Fibroblast of lung (primary cell): Measurements from ENCODE around the gene ACOT9. TPM values are rescaled to one million over a fixed set of nuclear protein-coding genes. Genes with fewer than 3 reads are reported as not detected.

Source experiments
- DNase-seq, 2 donors: peaks; one replicate each; pipeline versions ENCODE4 v3.0.0 to v3.0.0-alpha.2; 2010; ENCODE audit warnings: low read depth in 2 of 2
- H2AFZ ChIP-seq: 2 replicates; pipeline ENCODE4 v1.5.1; 2012; ENCODE audit warnings: low read length, control low read depth, inconsistent platforms
- H3K27ac ChIP-seq: 2 replicates; pipeline ENCODE4 v1.5.1; 2011; ENCODE audit warnings: low read length, control low read depth; ENCODE audit not compliant: insufficient read depth
- H3K27me3 ChIP-seq: 2 replicates; pipeline ENCODE4 v1.5.1; 2011; ENCODE audit warnings: mild to moderate bottlenecking, low read length; ENCODE audit not compliant: control insufficient read depth, insufficient read depth
- H3K36me3 ChIP-seq: 2 replicates; pipeline ENCODE4 v1.5.1; 2011; ENCODE audit warnings: low read length; ENCODE audit not compliant: control insufficient read depth, insufficient read depth
- H3K4me1 ChIP-seq: 2 replicates; pipeline ENCODE4 v1.5.1; 2011; ENCODE audit warnings: low read length; ENCODE audit not compliant: control insufficient read depth, insufficient read depth; ENCODE audit errors: extremely low read depth
- H3K4me2 ChIP-seq: 2 replicates; pipeline ENCODE4 v1.5.1; 2011; ENCODE audit warnings: low read length, control low read depth; ENCODE audit not compliant: insufficient read depth; ENCODE audit errors: extremely low read depth
- H3K4me3 ChIP-seq, 4 experiments: fragments of 200-600 bp in 1 of 4; sonication (generic) in 1 of 4; replicated peaks in 1 of 4; 2 replicates each; pipeline ENCODE4 v1.5.1; 2011 to 2016; ENCODE audit warnings: low read length in 4 of 4, low read depth in 3 of 4, mild to moderate bottlenecking in 3 of 4, control low read depth in 2 of 4, inconsistent platforms in 1 of 4, mixed read lengths in 1 of 4; ENCODE audit not compliant: insufficient read depth in 1 of 4; ENCODE audit errors: control extremely low read depth in 1 of 4
- H3K79me2 ChIP-seq: 2 replicates; pipeline ENCODE4 v1.5.1; 2012; ENCODE audit warnings: mild to moderate bottlenecking, low read length, inconsistent platforms; ENCODE audit not compliant: control insufficient read depth, insufficient read depth
- H3K9ac ChIP-seq: 2 replicates; pipeline ENCODE4 v1.5.1; 2011; ENCODE audit warnings: mild to moderate bottlenecking, low read length, control low read depth; ENCODE audit not compliant: insufficient read depth
- H3K9me3 ChIP-seq: 2 replicates; pipeline ENCODE4 v1.5.1; 2012; ENCODE audit warnings: low read depth, low read length; ENCODE audit not compliant: control insufficient read depth, insufficient read depth
- H4K20me1 ChIP-seq: 2 replicates; pipeline ENCODE4 v1.5.1; 2011; ENCODE audit warnings: low read length; ENCODE audit not compliant: control insufficient read depth, insufficient read depth; ENCODE audit errors: extremely low read depth
- CTCF ChIP-seq, 2 donors: IDR thresholded peaks in 1 of 2; conservative IDR thresholded peaks in 1 of 2; 1 replicate in 1 of 2; 2 replicates in 1 of 2; pipeline ENCODE4 v1.5.1; 2011 to 2012; ENCODE audit warnings: low read length in 2 of 2, control low read depth in 1 of 2, inconsistent platforms in 1 of 2, low read depth in 1 of 2, mild to moderate bottlenecking in 1 of 2
- EZH2 ChIP-seq: IDR thresholded peaks from 2 replicates; pipeline ENCODE4 v1.5.1; 2012; ENCODE audit warnings: low read length, control low read depth, mild to moderate bottlenecking; ENCODE audit errors: missing control alignments
- polyA plus RNA-seq, 2 donors: library from polyadenylated mRNA; depleted of rRNA in 1 of 2; stranded (reverse) in 1 of 2; unstranded in 1 of 2; fragments of >200 nt; gene quantifications; 2 replicates each; pipeline ENCODE4 v1.2.1, GENCODE V29; 2011 to 2012; ENCODE audit warnings: missing spikeins in 1 of 2
- total RNA-seq: library from RNA; depleted of rRNA; stranded (reverse); fragments of >200 nt; gene quantifications from 2 replicates; pipeline ENCODE4 v1.2.1, GENCODE V29; 2014

Gene ACOT9
- total and polyA plus RNA-seq, 2 donors (not counting 1 experiment from before 2014, with no cell fraction given), result 42.3 to 70.9 TPM

DNA sequence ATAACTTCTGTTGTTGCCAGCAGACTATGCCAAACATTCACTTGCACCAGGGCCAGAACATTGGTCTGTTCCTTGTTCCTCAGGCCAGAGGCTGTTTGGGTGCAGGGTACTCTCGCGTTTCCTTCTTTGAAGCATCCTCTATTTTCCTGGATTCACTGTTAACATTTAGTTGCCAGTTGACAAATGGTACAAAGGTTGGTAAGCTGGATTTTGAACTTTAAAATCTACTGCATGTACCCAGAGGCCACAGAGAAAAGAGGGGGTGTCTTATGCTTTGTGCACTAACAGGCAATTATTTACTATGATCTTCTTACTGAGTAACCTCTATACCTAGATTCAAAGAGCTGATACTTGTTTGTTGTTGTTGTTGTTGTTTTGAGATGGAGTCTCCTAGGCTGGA is 27.1 kb upstream of the ACOT9 start:
- no peak for DNase-seq

GRCh38 chrX:23766650-23767551 is 23.8 kb upstream of the ACOT9 start:
- Histone ChIP-seq H2AFZ (no peak overlapping the region), H4K20me1 (no peaks in the 10 kb centered on the region), H3K4me3 (no peak overlapping the region), H3K27ac (no peak overlapping the region), H3K9ac (no peak overlapping the region), H3K36me3 (no peaks in the 10 kb centered on the region), H3K79me2 (no peaks in the 10 kb centered on the region), H3K27me3 (no peaks in the 10 kb centered on the region), H3K4me1 (no peaks in the 10 kb centered on the region), H3K4me2 (no peak overlapping the region), H3K9me3 (no peaks in the 10 kb centered on the region)
- no peak for DNase-seq
- TF ChIP-seq CTCF (conservative IDR thresholded peaks at IDR 0.05 in 1 of 2, IDR thresholded peaks at IDR 0.05 in 1 of 2; ENCODE audit: low read depth in 1 of 2, low read length in 2 of 2) (no peak), EZH2 (no peak)

More for the DNA sequence above, 27.1 kb upstream of the ACOT9 start:
- Histone ChIP-seq H3K9me3 (no peaks in the 10 kb centered on the region), H3K4me3 (no peak overlapping the region), H3K36me3 (no peaks in the 10 kb centered on the region), H3K27me3 (no peaks in the 10 kb centered on the region), H4K20me1 (no peaks in the 10 kb centered on the region), H3K79me2 (no peaks in the 10 kb centered on the region), H3K4me2 (no peak overlapping the region), H3K4me1 (no peaks in the 10 kb centered on the region), H3K27ac (no peak overlapping the region), H2AFZ (no peak overlapping the region), H3K9ac (no peak overlapping the region)
- no peak for TF ChIP-seq CTCF (conservative IDR thresholded peaks at IDR 0.05 in 1 of 2, IDR thresholded peaks at IDR 0.05 in 1 of 2; ENCODE audit: low read depth in 1 of 2, low read length in 2 of 2)
- TF ChIP-seq EZH2, result no peak

DNA sequence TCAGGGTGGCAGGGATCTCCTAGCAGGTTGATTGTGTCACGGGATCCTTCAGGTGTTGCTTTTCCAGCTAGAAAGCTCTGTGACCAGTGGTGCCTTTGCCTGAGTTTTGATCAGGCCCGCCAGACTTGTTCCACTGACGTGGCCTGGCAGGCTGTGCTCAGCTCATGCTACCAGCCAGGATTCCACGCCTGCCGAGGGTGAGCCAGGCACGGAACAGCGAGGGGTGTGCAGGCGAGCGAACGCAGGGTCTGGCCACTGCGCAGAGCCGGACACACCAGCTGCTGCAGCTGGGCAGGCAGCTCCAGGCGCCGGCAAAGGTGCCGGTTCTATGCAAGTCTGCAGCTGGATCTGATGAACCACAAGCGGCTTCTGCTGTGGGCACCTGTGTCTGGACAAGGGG is 22.8 kb upstream of the ACOT9 start:
- no peak overlapping the region for H3K4me2 ChIP-seq
- H3K9ac ChIP-seq, result no peak overlapping the region
- no peaks in the 10 kb centered on the region for H4K20me1 ChIP-seq
- no peak overlapping the region for H3K27ac ChIP-seq
- no peak for TF ChIP-seq EZH2
- TF ChIP-seq CTCF (conservative IDR thresholded peaks at IDR 0.05 in 1 of 2, IDR thresholded peaks at IDR 0.05 in 1 of 2; ENCODE audit: low read depth in 1 of 2, low read length in 2 of 2), result no peak
- no peak overlapping the region for H2AFZ ChIP-seq
- no peaks in the 10 kb centered on the region for H3K4me1 ChIP-seq
- H3K27me3 ChIP-seq, result no peaks in the 10 kb centered on the region
- H3K4me3 ChIP-seq, result no peak overlapping the region
- no peaks in the 10 kb centered on the region for H3K9me3 ChIP-seq
- no peaks in the 10 kb centered on the region for H3K36me3 ChIP-seq
- DNase-seq, result no peak
- no peaks in the 10 kb centered on the region for H3K79me2 ChIP-seq
